ENCODE results near the gene FAM222A.

FAM222A gene

GRCh38 chr12:109810954-109811623 lies 97.5 kb downstream of the FAM222A start:
- H3K9me2 ChIP-seq (replicated peaks; ENCODE audit: control insufficient read depth, low read length): no peaks in the 10 kb centered on the region
- H3K4me2 ChIP-seq (ENCODE audit: low read length): no peak overlapping the region
- no peaks in the 10 kb centered on the region for H3K9me3 ChIP-seq (ENCODE audit: control insufficient read depth, insufficient read depth, low read length)
- no peaks in the 10 kb centered on the region for H3K36me3 ChIP-seq (ENCODE audit: control insufficient read depth, low read length)
- no peaks in the 10 kb centered on the region for H4K20me1 ChIP-seq (ENCODE audit: control insufficient read depth, insufficient read depth, low read depth, low read length)
- no peak overlapping the region for H3K27ac ChIP-seq (ENCODE audit: low read depth, low read length)
- H3K4me1 ChIP-seq (ENCODE audit: control insufficient read depth, low read length): no peaks in the 10 kb centered on the region
- no peak overlapping the region for H3K4me3 ChIP-seq (ENCODE audit: low read length)
- TF ChIP-seq EZH2phosphoT487 (IDR thresholded peaks at IDR 0.05; ENCODE audit: borderline replicate concordance, low read length) (no peak), CTCF (IDR thresholded peaks at IDR 0.05; ENCODE audit: low read depth, low read length, poor library complexity, severe bottlenecking) (no peak)
- 0 out of 2 replicates have a peak, but pooled peaks cover 3% of the 10 kb centered on the region for H3K27me3 ChIP-seq (ENCODE audit: control insufficient read depth, low read length)
- H3F3A ChIP-seq (ENCODE audit: control insufficient read depth, insufficient read depth): no peaks in the 10 kb centered on the region
- no peaks in the 10 kb centered on the region for H3K79me2 ChIP-seq (ENCODE audit: control insufficient read depth, low read length)

GRCh38 chr12:109811624-109811995 lies 98.0 kb downstream of the FAM222A start:
- Histone ChIP-seq H3K9me2 (replicated peaks; ENCODE audit: control insufficient read depth, low read length) (no peaks in the 10 kb centered on the region), H3K27me3 (ENCODE audit: control insufficient read depth, low read length) (0 out of 2 replicates have a peak, but pooled peaks cover 3% of the 10 kb centered on the region), H3K4me3 (ENCODE audit: low read length) (no peak overlapping the region), H4K20me1 (ENCODE audit: control insufficient read depth, insufficient read depth, low read depth, low read length) (no peaks in the 10 kb centered on the region), H3K4me2 (ENCODE audit: low read length) (no peak overlapping the region), H3F3A (ENCODE audit: control insufficient read depth, insufficient read depth) (no peaks in the 10 kb centered on the region), H3K4me1 (ENCODE audit: control insufficient read depth, low read length) (no peaks in the 10 kb centered on the region), H3K36me3 (ENCODE audit: control insufficient read depth, low read length) (no peaks in the 10 kb centered on the region), H3K9me3 (ENCODE audit: control insufficient read depth, insufficient read depth, low read length) (no peaks in the 10 kb centered on the region), H3K79me2 (ENCODE audit: control insufficient read depth, low read length) (no peaks in the 10 kb centered on the region), H3K27ac (ENCODE audit: low read depth, low read length) (no peak overlapping the region)
- TF ChIP-seq CTCF (IDR thresholded peaks at IDR 0.05; ENCODE audit: low read depth, low read length, poor library complexity, severe bottlenecking): no peak
- TF ChIP-seq EZH2phosphoT487 (IDR thresholded peaks at IDR 0.05; ENCODE audit: borderline replicate concordance, low read length): no peak

DNA sequence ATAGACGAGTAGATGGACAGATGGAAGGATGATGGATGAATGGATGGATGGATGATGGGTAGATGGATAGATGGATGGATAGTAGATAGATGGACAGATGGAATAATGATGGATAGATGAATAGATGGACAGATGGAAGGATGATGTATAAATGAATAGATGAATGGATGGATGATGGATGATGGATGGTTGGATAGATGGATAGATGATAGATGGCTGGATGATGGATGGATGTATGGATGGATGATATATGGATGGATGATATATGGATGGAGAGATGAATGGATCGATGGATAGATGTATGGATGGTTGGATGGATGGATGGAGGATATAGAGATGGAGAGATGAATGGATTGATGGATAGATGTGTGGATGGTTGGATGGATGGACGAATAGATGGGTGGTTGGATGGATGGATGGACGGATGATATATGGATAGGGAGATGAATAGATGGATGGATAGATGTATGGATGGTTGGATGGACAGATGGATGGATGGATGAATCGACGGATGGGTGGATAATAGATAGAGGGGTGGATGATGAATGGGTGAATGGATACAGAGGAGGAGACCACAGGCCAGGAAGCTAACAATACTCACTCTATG lies 100.3 kb downstream of the FAM222A start:
- H3K36me3 ChIP-seq (ENCODE audit: control insufficient read depth, low read length): no peaks in the 10 kb centered on the region
- H3K4me1 ChIP-seq (ENCODE audit: control insufficient read depth, low read length): no peaks in the 10 kb centered on the region
- H4K20me1 ChIP-seq (ENCODE audit: control insufficient read depth, insufficient read depth, low read depth, low read length): no peaks in the 10 kb centered on the region
- H3K79me2 ChIP-seq (ENCODE audit: control insufficient read depth, low read length): no peaks in the 10 kb centered on the region
- no peaks in the 10 kb centered on the region for H3K9me2 ChIP-seq (replicated peaks; ENCODE audit: control insufficient read depth, low read length)
- no peak overlapping the region for H3K27ac ChIP-seq (ENCODE audit: low read depth, low read length)
- no peak overlapping the region for H3K4me3 ChIP-seq (ENCODE audit: low read length)
- H3F3A ChIP-seq (ENCODE audit: control insufficient read depth, insufficient read depth): no peaks in the 10 kb centered on the region
- no peaks in the 10 kb centered on the region for H3K9me3 ChIP-seq (ENCODE audit: control insufficient read depth, insufficient read depth, low read length)
- H3K27me3 ChIP-seq (ENCODE audit: control insufficient read depth, low read length): 0 out of 2 replicates have a peak, but pooled peaks cover 3% of the 10 kb centered on the region
- H3K4me2 ChIP-seq (ENCODE audit: low read length): no peak overlapping the region
- TF ChIP-seq CTCF (IDR thresholded peaks at IDR 0.05; ENCODE audit: low read depth, low read length, poor library complexity, severe bottlenecking) (no peak), EZH2phosphoT487 (IDR thresholded peaks at IDR 0.05; ENCODE audit: borderline replicate concordance, low read length) (no peak)
